Astrocyte (in vitro differentiated cells and primary cell): ENCODE results near the gene CCL23. TPM values are rescaled to one million over a fixed set of nuclear protein-coding genes. Genes with fewer than 3 reads are reported as not detected.

Source experiments
- DNase-seq: peaks from one replicate; pipeline ENCODE4 v3.0.0-alpha.2; 2010; ENCODE audit warnings: low read depth
- FAIRE-seq: peaks from 2 replicates; lab custom pipeline; 2011; peaks lifted over from hg19 to GRCh38; lab: Jason Lieb, UNC
- H2AFZ ChIP-seq: 2 replicates; pipeline ENCODE4 v1.6.0; 2012; ENCODE audit warnings: low read depth, low read length, inconsistent platforms
- H3K27ac ChIP-seq: 2 replicates; pipeline ENCODE4 v1.5.1; 2011; ENCODE audit warnings: low read depth, low read length, inconsistent platforms
- H3K27me3 ChIP-seq: 2 replicates; pipeline ENCODE4 v1.6.0; 2011; ENCODE audit warnings: low read length, inconsistent platforms; ENCODE audit not compliant: insufficient read depth
- H3K36me3 ChIP-seq: 2 replicates; pipeline ENCODE4 v1.5.1; 2011; ENCODE audit warnings: low read length, inconsistent platforms; ENCODE audit not compliant: insufficient read depth
- H3K4me1 ChIP-seq: 2 replicates; pipeline ENCODE4 v1.5.1; 2011; ENCODE audit warnings: low read length, inconsistent platforms; ENCODE audit not compliant: insufficient read depth
- H3K4me2 ChIP-seq: 2 replicates; pipeline ENCODE4 v1.6.0; 2012; ENCODE audit warnings: low read length, inconsistent platforms
- H3K4me3 ChIP-seq: 2 replicates; pipeline ENCODE4 v1.5.1; 2011; ENCODE audit warnings: low read depth, mild to moderate bottlenecking, low read length, inconsistent platforms; ENCODE audit not compliant: insufficient read depth
- H3K79me2 ChIP-seq: 2 replicates; pipeline ENCODE4 v1.6.0; 2012; ENCODE audit warnings: mild to moderate bottlenecking, low read length, inconsistent platforms; ENCODE audit not compliant: insufficient read depth
- H3K9ac ChIP-seq: 2 replicates; pipeline ENCODE4 v1.6.0; 2012; ENCODE audit warnings: mild to moderate bottlenecking, low read length, inconsistent platforms
- H3K9me3 ChIP-seq: 2 replicates; pipeline ENCODE4 v1.5.1; 2012; ENCODE audit warnings: low read depth, mild to moderate bottlenecking, low read length, inconsistent platforms; ENCODE audit not compliant: insufficient read depth
- H4K20me1 ChIP-seq: 2 replicates; pipeline ENCODE4 v1.6.0; 2012; ENCODE audit warnings: low read length, inconsistent platforms; ENCODE audit not compliant: insufficient read depth
- H3K27ac Mint-ChIP-seq: one replicate; pipeline ENCODE4 v1.8.0; 2021; ENCODE audit warnings: mild to moderate bottlenecking, mixed read lengths; ENCODE audit not compliant: unreplicated experiment
- H3K27me3 Mint-ChIP-seq: one replicate; pipeline ENCODE4 v1.8.0; 2021; ENCODE audit warnings: low read depth, mixed read lengths; ENCODE audit not compliant: unreplicated experiment
- H3K36me3 Mint-ChIP-seq: one replicate; pipeline ENCODE4 v1.8.0; 2021; ENCODE audit warnings: low read depth, mixed read lengths; ENCODE audit not compliant: unreplicated experiment
- H3K4me1 Mint-ChIP-seq: one replicate; pipeline ENCODE4 v1.8.0; 2021; ENCODE audit warnings: low read depth, mixed read lengths; ENCODE audit not compliant: unreplicated experiment
- H3K4me3 Mint-ChIP-seq: one replicate; pipeline ENCODE4 v1.8.0; 2021; ENCODE audit warnings: mild to moderate bottlenecking, moderate library complexity, mixed read lengths; ENCODE audit not compliant: unreplicated experiment
- H3K9me3 Mint-ChIP-seq: one replicate; pipeline ENCODE4 v1.8.0; 2021; ENCODE audit warnings: mild to moderate bottlenecking, mixed read lengths; ENCODE audit not compliant: unreplicated experiment
- EZH2 ChIP-seq: IDR thresholded peaks from 2 replicates; pipeline ENCODE4 v1.6.1; 2012; ENCODE audit warnings: mild to moderate bottlenecking, low read length, inconsistent platforms; ENCODE audit not compliant: insufficient read depth
- total RNA-seq: library from RNA; stranded (reverse); gene quantifications from 2 replicates; pipeline ENCODE4 v1.2.1, GENCODE V29; 2021
- TF ChIP-seq, protein P1 (sequence below): IDR thresholded peaks from 2 replicates; pipeline ENCODE4 v1.5.1; 2011; ENCODE audit warnings: low read depth, mild to moderate bottlenecking, inconsistent platforms, low read length, moderate library complexity; ENCODE audit not compliant: insufficient read depth

The CCL23 gene
- total RNA-seq, 1 donor from 2014 or later, result not detected

DNA sequence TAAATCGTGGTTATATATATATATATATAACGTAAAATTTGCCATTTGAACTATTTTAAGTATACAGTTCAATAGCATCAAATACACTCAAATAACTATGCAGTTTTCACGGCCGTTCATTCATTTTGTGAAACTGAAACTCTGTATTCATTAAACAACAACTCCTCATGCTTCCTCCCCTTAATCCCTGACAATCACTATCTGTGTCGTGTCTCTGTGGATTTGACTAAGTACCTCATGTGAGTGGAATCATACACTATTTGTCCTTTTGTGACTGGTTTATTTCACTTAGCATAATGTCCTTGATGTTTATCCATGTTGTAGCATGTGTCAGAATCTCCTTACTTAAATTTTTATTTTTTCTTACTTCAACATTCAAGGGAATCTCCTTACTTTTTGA is 2.8 kb downstream of the CCL23 start:
- Mint-ChIP-seq H3K4me1 (no peaks in the 10 kb centered on the region), H3K27me3 (peaks cover 41% of the 10 kb centered on the region), H3K9me3 (peaks cover 10% of the 10 kb centered on the region), H3K36me3 (no peaks in the 10 kb centered on the region), H3K27ac (no peak overlapping the region), H3K4me3 (no peak overlapping the region)
- Histone ChIP-seq H4K20me1 (no peaks in the 10 kb centered on the region), H3K9ac (no peak overlapping the region), H3K79me2 (no peaks in the 10 kb centered on the region), H3K36me3 (no peaks in the 10 kb centered on the region), H3K4me2 (no peak overlapping the region), H3K9me3 (no peaks in the 10 kb centered on the region), H3K4me3 (no peak overlapping the region), H3K27me3 (no peaks in the 10 kb centered on the region), H3K27ac (no peak overlapping the region), H3K4me1 (no peaks in the 10 kb centered on the region), H2AFZ (no peak overlapping the region)
- no peak for TF ChIP-seq EZH2
- TF ChIP-seq, protein P1, sequence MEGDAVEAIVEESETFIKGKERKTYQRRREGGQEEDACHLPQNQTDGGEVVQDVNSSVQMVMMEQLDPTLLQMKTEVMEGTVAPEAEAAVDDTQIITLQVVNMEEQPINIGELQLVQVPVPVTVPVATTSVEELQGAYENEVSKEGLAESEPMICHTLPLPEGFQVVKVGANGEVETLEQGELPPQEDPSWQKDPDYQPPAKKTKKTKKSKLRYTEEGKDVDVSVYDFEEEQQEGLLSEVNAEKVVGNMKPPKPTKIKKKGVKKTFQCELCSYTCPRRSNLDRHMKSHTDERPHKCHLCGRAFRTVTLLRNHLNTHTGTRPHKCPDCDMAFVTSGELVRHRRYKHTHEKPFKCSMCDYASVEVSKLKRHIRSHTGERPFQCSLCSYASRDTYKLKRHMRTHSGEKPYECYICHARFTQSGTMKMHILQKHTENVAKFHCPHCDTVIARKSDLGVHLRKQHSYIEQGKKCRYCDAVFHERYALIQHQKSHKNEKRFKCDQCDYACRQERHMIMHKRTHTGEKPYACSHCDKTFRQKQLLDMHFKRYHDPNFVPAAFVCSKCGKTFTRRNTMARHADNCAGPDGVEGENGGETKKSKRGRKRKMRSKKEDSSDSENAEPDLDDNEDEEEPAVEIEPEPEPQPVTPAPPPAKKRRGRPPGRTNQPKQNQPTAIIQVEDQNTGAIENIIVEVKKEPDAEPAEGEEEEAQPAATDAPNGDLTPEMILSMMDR, result no peak
- no peak for DNase-seq
- no peak for FAIRE-seq

DNA sequence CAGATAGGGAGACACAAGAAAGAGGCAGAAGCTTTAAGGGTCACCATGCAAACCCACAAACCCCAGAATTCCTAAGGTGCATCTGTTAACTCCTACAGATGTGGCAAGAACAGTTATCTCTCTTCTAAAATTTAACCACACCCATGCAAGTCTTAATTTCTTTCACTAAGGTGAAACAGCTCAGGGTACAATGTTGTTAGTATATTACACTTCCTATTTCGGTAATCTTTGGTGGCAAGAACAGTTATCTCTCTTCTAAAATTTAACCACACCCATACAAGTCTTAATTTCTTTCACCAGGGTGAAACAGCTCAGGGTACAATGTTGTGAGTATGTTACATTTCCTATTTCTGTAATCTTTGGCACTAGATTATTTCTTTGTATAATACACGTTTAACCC is 6.6 kb downstream of the CCL23 start:
- TF ChIP-seq EZH2, result no peak
- TF ChIP-seq, protein P1, result no peak
- H3K9me3 ChIP-seq, result no peaks in the 10 kb centered on the region
- H3K9me3 Mint-ChIP-seq, result peaks cover 12% of the 10 kb centered on the region
- H3K36me3 ChIP-seq, result no peaks in the 10 kb centered on the region
- no peak overlapping the region for H3K4me3 ChIP-seq
- peaks cover 23% of the 10 kb centered on the region for H3K27me3 Mint-ChIP-seq
- no peak overlapping the region for H3K4me2 ChIP-seq
- no peaks in the 10 kb centered on the region for H4K20me1 ChIP-seq
- H3K9ac ChIP-seq, result no peak overlapping the region
- H3K79me2 ChIP-seq, result no peaks in the 10 kb centered on the region
- no peak for FAIRE-seq
- no peak overlapping the region for H3K4me3 Mint-ChIP-seq
- H3K4me1 Mint-ChIP-seq, result no peaks in the 10 kb centered on the region
- H2AFZ ChIP-seq, result no peak overlapping the region
- no peaks in the 10 kb centered on the region for H3K4me1 ChIP-seq
- no peaks in the 10 kb centered on the region for H3K27me3 ChIP-seq
- H3K27ac ChIP-seq, result no peak overlapping the region
- no peak for DNase-seq
- H3K27ac Mint-ChIP-seq, result no peak overlapping the region
- no peaks in the 10 kb centered on the region for H3K36me3 Mint-ChIP-seq

DNA sequence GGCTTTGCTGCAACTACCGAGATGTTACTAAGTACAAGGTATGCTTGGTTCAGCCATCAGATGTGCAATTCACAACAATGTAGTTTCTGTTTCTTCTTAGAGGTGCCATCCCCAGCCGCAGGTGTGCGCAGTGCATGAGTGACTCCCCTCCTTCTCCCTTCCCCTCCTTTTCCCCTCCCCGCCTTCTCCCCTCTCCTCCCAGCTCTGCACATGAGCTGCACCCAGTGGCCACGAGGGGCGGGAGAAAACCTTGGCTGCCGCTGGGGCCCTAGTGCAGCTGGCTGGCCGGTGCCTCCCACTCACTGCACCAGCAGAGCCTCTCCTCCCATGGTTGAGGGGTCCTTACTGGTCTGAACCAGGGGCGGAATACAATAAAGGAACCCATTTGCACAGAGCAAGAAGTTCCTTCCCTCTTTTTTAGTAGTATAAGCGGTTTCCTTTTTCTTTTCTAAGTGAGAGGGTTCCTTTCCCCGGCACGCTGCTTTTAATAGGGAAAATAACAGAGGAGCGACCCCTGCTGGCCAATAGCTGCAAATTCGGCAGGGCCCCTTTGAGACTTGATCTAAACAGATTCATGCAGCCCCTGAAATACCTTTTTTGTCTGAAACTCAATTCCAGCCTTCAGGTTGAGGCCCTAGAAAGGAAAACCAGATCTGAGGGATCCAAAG is 8.6 kb downstream of the CCL23 start:
- Histone ChIP-seq H3K4me1 (no peaks in the 10 kb centered on the region), H3K27me3 (no peaks in the 10 kb centered on the region), H3K36me3 (no peaks in the 10 kb centered on the region), H3K9ac (no peak overlapping the region), H2AFZ (no peak overlapping the region), H3K79me2 (no peaks in the 10 kb centered on the region), H3K9me3 (no peaks in the 10 kb centered on the region), H3K4me2 (no peak overlapping the region), H3K4me3 (no peak overlapping the region), H4K20me1 (no peaks in the 10 kb centered on the region), H3K27ac (no peak overlapping the region)
- Mint-ChIP-seq H3K36me3 (no peaks in the 10 kb centered on the region), H3K27ac (no peak overlapping the region), H3K4me3 (no peak overlapping the region), H3K27me3 (peaks cover 20% of the 10 kb centered on the region), H3K9me3 (peaks cover 12% of the 10 kb centered on the region), H3K4me1 (no peaks in the 10 kb centered on the region)
- TF ChIP-seq, protein P1, result peak; percentile 23
- TF ChIP-seq EZH2, result no peak
- DNase-seq, result no peak
- no peak for FAIRE-seq
